K562 (cell line): ENCODE data around the gene SUCO. TPM values are rescaled to one million over a fixed set of nuclear protein-coding genes. Genes with fewer than 3 reads are reported as not detected.

Experiments
- EP300 ChIP-seq: IDR thresholded peaks from 2 replicates; pipeline ENCODE4 v1.6.1; 2012; ENCODE audit warnings: low read length, improper control_type of control experiment
- HNRNPLL ChIP-seq: fragments of 200-400 bp; formaldehyde crosslinking; IDR thresholded peaks from 2 replicates; pipeline ENCODE4 v1.6.1; 2017; ENCODE audit warnings: low read length, low read depth, mild to moderate bottlenecking; ENCODE audit not compliant: poor library complexity, severe bottlenecking
- JUND ChIP-seq, 2 experiments: IDR thresholded peaks; 2 replicates in 1 of 2; 3 replicates in 1 of 2; pipeline ENCODE4 v1.6.1; 2011; ENCODE audit warnings: borderline replicate concordance in 2 of 2, low read depth in 2 of 2, low read length in 2 of 2, improper control_type of control experiment in 1 of 2, missing biosample characterization in 1 of 2, missing genetic modification characterization in 1 of 2, missing genetic modification reagents in 1 of 2
- KDM1A ChIP-seq, 2 experiments: fragments of 450-650 bp; IDR thresholded peaks; 2 replicates each; pipeline ENCODE4 v1.6.1; 2016; ENCODE audit warnings: mild to moderate bottlenecking in 2 of 2
- MCM7 ChIP-seq, 2 experiments: fragments of 450-650 bp; IDR thresholded peaks; 2 replicates each; pipeline ENCODE4 v1.6.1; 2016 to 2018
- NBN ChIP-seq: fragments of 450-650 bp; IDR thresholded peaks from 2 replicates; pipeline ENCODE4 v1.6.1; 2016; ENCODE audit warnings: low read depth, mild to moderate bottlenecking
- PURB ChIP-seq: sonication (generic); formaldehyde crosslinking; IDR thresholded peaks from 2 replicates; pipeline ENCODE4 v1.9.0; 2021; ENCODE audit warnings: low read depth, mild to moderate bottlenecking, missing genetic modification reagents
- SMARCE1 ChIP-seq: fragments of 450-650 bp; IDR thresholded peaks from 2 replicates; pipeline ENCODE4 v1.7.1; 2016; ENCODE audit warnings: mild to moderate bottlenecking
- TAL1 ChIP-seq: fragments of 450-650 bp; IDR thresholded peaks from 2 replicates; pipeline ENCODE4 v1.6.1; 2016; ENCODE audit warnings: mild to moderate bottlenecking
- TEAD1 ChIP-seq, 2 experiments: fragments of 450-650 bp in 1 of 2; sonication (generic) in 1 of 2; formaldehyde crosslinking; IDR thresholded peaks; 2 replicates each; pipeline versions ENCODE4 v1.4.0 to v1.8.0; 2020 to 2022; ENCODE audit warnings: mild to moderate bottlenecking in 2 of 2, missing genetic modification reagents in 1 of 2
- ZNF644 ChIP-seq: fragments of 200-800 bp; sonication (Bioruptor generic); IDR thresholded peaks from 2 replicates; pipeline ENCODE4 v1.6.1; 2016; ENCODE audit warnings: low read depth, missing genetic modification characterization, missing compliant biosample characterization
- polyA plus RNA-seq, 8 experiments: library from polyadenylated mRNA; depleted of rRNA in 4 of 8; stranded (reverse) in 5 of 8; unstranded in 3 of 8; fragments of >200 nt; fragmentation: Nextera tagmentation in 2 of 8; fragmentation: Illumina TruSeq in 1 of 8; extraction: Ambion mirVana in 2 of 8; extraction: Trizol in 1 of 8; gene quantifications; 2 replicates each; pipeline versions ENCODE4 v1.2.1 to v1.2.3, GENCODE V29; 2011 to 2014; ENCODE audit warnings: inconsistent platforms in 1 of 8, missing spikeins in 1 of 8
- total RNA-seq, 7 experiments: library from RNA; depleted of rRNA in 6 of 7; stranded (reverse); fragments of >200 nt in 6 of 7; fragmentation: Illumina TruSeq in 2 of 7; extraction: Trizol in 2 of 7; gene quantifications; 2 replicates each; pipeline versions ENCODE4 v1.2.1 to v1.2.3, GENCODE V29; 2011 to 2021; ENCODE audit warnings: low replicate concordance in 1 of 7
- TF ChIP-seq, protein P1 (sequence below): fragments of 450-650 bp; formaldehyde crosslinking; IDR thresholded peaks from 2 replicates; pipeline ENCODE4 v1.4.0; 2020; ENCODE audit warnings: mild to moderate bottlenecking, moderate library complexity
- TF ChIP-seq, protein P2 (sequence below): sonication (generic); formaldehyde crosslinking; IDR thresholded peaks from 2 replicates; pipeline ENCODE4 v1.8.1; 2022; ENCODE audit warnings: missing genetic modification reagents
- TF ChIP-seq, protein P3 (sequence below): fragments of 450-650 bp; IDR thresholded peaks from 2 replicates; pipeline ENCODE4 v1.6.1; 2016; ENCODE audit warnings: low read depth, mild to moderate bottlenecking, moderate library complexity
- TF ChIP-seq, protein P4 (sequence below): sonication (generic); formaldehyde crosslinking; IDR thresholded peaks from 2 replicates; pipeline ENCODE4 v1.8.0; 2022; ENCODE audit warnings: missing genetic modification reagents, mild to moderate bottlenecking, moderate library complexity, borderline replicate concordance
- TF ChIP-seq, protein P5 (sequence below), 2 experiments: IDR thresholded peaks in 1 of 2; conservative IDR thresholded peaks in 1 of 2; 2 replicates each; pipeline ENCODE4 v1.6.1; 2016; ENCODE audit warnings: low read depth in 2 of 2, mild to moderate bottlenecking in 1 of 2, missing compliant biosample characterization in 1 of 2, missing genetic modification characterization in 1 of 2, moderate library complexity in 1 of 2
- TF ChIP-seq, protein P6 (sequence below): fragments of 450-650 bp; IDR thresholded peaks from 2 replicates; pipeline ENCODE4 v1.7.1; 2018; ENCODE audit warnings: mild to moderate bottlenecking, low read depth; ENCODE audit not compliant: partially characterized antibody

The SUCO gene
- total and polyA plus RNA-seq, 9 of the 15 experiments (the other 6 are each of a cell fraction or from before 2014, with no cell fraction given) = 2.5 to 20.6 (median 14.3) TPM

DNA sequence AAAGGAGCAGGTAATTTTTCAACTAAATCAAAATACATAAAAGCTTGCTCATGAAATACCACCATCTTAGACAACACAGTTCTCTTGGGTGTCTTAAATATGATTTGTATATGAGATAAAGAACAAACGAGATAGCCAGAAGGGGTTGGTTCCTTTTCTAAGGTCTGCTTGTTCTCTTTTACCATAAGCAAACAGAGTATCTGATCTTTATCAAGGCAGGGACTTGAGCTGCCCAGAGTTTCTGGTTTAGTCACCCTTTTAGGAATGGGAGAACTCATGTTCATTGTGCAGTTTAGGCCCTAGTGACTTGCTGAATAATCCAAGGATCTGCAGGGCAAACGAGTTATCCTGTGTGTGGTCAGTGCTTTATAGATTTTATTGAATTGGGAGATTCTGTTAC is 3.0 kb upstream of the SUCO start (continued):
- TF ChIP-seq, protein P1, sequence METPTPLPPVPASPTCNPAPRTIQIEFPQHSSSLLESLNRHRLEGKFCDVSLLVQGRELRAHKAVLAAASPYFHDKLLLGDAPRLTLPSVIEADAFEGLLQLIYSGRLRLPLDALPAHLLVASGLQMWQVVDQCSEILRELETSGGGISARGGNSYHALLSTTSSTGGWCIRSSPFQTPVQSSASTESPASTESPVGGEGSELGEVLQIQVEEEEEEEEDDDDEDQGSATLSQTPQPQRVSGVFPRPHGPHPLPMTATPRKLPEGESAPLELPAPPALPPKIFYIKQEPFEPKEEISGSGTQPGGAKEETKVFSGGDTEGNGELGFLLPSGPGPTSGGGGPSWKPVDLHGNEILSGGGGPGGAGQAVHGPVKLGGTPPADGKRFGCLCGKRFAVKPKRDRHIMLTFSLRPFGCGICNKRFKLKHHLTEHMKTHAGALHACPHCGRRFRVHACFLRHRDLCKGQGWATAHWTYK (CRISPR knock-in tag) = peak; percentile 84; the same call in 1 of the 2 replicates
- TF ChIP-seq, protein P2, sequence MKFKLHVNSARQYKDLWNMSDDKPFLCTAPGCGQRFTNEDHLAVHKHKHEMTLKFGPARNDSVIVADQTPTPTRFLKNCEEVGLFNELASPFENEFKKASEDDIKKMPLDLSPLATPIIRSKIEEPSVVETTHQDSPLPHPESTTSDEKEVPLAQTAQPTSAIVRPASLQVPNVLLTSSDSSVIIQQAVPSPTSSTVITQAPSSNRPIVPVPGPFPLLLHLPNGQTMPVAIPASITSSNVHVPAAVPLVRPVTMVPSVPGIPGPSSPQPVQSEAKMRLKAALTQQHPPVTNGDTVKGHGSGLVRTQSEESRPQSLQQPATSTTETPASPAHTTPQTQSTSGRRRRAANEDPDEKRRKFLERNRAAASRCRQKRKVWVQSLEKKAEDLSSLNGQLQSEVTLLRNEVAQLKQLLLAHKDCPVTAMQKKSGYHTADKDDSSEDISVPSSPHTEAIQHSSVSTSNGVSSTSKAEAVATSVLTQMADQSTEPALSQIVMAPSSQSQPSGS = no peak
- TF ChIP-seq MCM7 (IDR thresholded peaks at IDR 0.05) (no peak), SMARCE1 (peak; percentile 86; the same call in 1 of the 2 replicates), JUND (IDR thresholded peaks at IDR 0.05; ENCODE audit: borderline replicate concordance, low read depth, low read length) (peak; percentile 52; the same call in 1 of the 2 replicates), JUND (tag; IDR thresholded peaks at IDR 0.05; ENCODE audit: borderline replicate concordance, low read depth, low read length) (peak; percentile 79; the same call in 2 of the 3 replicates), TEAD1 (CRISPR knock-in tag; IDR thresholded peaks at IDR 0.05) (peak in 1 of 2 experiments; percentile 57; a peak in 1 of 4 replicates), NBN (peak; percentile 43; the same call in 1 of the 2 replicates), TAL1 (peak; percentile 39), KDM1A (IDR thresholded peaks at IDR 0.05) (no peak), HNRNPLL (peak; percentile 77), ZNF644 (tag) (0 out of 2 replicates have a peak, but pooled peaks have one; percentile 76), PURB (CRISPR knock-in tag) (no peak), EP300 (peak; percentile 45)
- TF ChIP-seq, protein P3, sequence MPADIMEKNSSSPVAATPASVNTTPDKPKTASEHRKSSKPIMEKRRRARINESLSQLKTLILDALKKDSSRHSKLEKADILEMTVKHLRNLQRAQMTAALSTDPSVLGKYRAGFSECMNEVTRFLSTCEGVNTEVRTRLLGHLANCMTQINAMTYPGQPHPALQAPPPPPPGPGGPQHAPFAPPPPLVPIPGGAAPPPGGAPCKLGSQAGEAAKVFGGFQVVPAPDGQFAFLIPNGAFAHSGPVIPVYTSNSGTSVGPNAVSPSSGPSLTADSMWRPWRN = 0 out of 2 replicates have a peak, but pooled peaks have one; percentile 9
- TF ChIP-seq, protein P4, sequence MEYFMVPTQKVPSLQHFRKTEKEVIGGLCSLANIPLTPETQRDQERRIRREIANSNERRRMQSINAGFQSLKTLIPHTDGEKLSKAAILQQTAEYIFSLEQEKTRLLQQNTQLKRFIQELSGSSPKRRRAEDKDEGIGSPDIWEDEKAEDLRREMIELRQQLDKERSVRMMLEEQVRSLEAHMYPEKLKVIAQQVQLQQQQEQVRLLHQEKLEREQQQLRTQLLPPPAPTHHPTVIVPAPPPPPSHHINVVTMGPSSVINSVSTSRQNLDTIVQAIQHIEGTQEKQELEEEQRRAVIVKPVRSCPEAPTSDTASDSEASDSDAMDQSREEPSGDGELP (CRISPR knock-in tag) = no peak
- TF ChIP-seq, protein P5, sequence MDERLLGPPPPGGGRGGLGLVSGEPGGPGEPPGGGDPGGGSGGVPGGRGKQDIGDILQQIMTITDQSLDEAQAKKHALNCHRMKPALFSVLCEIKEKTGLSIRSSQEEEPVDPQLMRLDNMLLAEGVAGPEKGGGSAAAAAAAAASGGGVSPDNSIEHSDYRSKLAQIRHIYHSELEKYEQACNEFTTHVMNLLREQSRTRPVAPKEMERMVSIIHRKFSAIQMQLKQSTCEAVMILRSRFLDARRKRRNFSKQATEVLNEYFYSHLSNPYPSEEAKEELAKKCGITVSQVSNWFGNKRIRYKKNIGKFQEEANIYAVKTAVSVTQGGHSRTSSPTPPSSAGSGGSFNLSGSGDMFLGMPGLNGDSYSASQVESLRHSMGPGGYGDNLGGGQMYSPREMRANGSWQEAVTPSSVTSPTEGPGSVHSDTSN (CRISPR knock-in tag; IDR thresholded peaks at IDR 0.05; ENCODE audit: low read depth) = no peak
- TF ChIP-seq, protein P5 (tag; conservative IDR thresholded peaks at IDR 0.05; ENCODE audit: low read depth) = 0 out of 2 replicates have a peak, but pooled peaks have one; percentile 7
- TF ChIP-seq, protein P6, sequence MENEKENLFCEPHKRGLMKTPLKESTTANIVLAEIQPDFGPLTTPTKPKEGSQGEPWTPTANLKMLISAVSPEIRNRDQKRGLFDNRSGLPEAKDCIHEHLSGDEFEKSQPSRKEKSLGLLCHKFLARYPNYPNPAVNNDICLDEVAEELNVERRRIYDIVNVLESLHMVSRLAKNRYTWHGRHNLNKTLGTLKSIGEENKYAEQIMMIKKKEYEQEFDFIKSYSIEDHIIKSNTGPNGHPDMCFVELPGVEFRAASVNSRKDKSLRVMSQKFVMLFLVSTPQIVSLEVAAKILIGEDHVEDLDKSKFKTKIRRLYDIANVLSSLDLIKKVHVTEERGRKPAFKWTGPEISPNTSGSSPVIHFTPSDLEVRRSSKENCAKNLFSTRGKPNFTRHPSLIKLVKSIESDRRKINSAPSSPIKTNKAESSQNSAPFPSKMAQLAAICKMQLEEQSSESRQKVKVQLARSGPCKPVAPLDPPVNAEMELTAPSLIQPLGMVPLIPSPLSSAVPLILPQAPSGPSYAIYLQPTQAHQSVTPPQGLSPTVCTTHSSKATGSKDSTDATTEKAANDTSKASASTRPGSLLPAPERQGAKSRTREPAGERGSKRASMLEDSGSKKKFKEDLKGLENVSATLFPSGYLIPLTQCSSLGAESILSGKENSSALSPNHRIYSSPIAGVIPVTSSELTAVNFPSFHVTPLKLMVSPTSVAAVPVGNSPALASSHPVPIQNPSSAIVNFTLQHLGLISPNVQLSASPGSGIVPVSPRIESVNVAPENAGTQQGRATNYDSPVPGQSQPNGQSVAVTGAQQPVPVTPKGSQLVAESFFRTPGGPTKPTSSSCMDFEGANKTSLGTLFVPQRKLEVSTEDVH = no peak
